SK-N-SH (cell line): ENCODE data around the gene INTS1. TPM values are rescaled to one million over a fixed set of nuclear protein-coding genes. Genes with fewer than 3 reads are reported as not detected.
A peak's percentile ranks its signal among the peaks of the same experiment; 100 is the strongest.

Experiments
- CTCF ChIA-PET: fragments of 300-600, 350-600 bp; formaldehyde crosslinking; extraction: SDS; loops from one replicate; lab custom pipeline; 2021; lab: Yijun Ruan, JAX
- POLR2A ChIA-PET: fragments of 350-600 bp; sonication (Branson Sonifier 250); formaldehyde crosslinking; extraction: SDS; loops from one replicate; lab custom pipeline; 2020; ENCODE audit warnings: antibody characterized with exemption, inconsistent platforms; lab: Yijun Ruan, JAX
- DNase-seq: peaks from one replicate; pipeline ENCODE4 v3.0.0; 2012
- H2AFZ ChIP-seq: fragments of 200-600 bp; sonication (generic); 2 replicates; pipeline ENCODE4 v1.8.1; 2016; ENCODE audit warnings: antibody characterized with exemption, mild to moderate bottlenecking, low read depth
- H3F3A ChIP-seq: fragments of 200-600 bp; sonication (generic); replicated peaks from 2 replicates; pipeline ENCODE3; 2016; ENCODE audit warnings: antibody characterized with exemption, mild to moderate bottlenecking; ENCODE audit not compliant: insufficient read depth
- H3K27ac ChIP-seq, 2 experiments: fragments of 200-500 bp in 1 of 2; fragments of 200-600 bp in 1 of 2; sonication (Bioruptor generic) in 1 of 2; sonication (generic), shearing (Covaris generic) in 1 of 2; 2 replicates each; pipeline versions ENCODE4 v1.5.1 to v1.6.1; 2014 to 2016; ENCODE audit warnings: low read depth in 2 of 2, inconsistent platforms in 1 of 2, low read length in 1 of 2, mild to moderate bottlenecking in 1 of 2, mixed read lengths in 1 of 2
- H3K27me3 ChIP-seq: fragments of 200-600 bp; sonication (generic), shearing (Covaris generic); 2 replicates; pipeline ENCODE4 v1.6.1; 2016; ENCODE audit warnings: mixed run types; ENCODE audit not compliant: insufficient read depth
- H3K36me3 ChIP-seq, 2 experiments: fragments of 200-500 bp in 1 of 2; fragments of 200-600 bp in 1 of 2; sonication (Bioruptor generic) in 1 of 2; sonication (generic) in 1 of 2; replicated peaks in 1 of 2; 2 replicates each; pipeline versions ENCODE3 to v1.5.1; 2014 to 2016; ENCODE audit warnings: low read length in 1 of 2, mild to moderate bottlenecking in 1 of 2; ENCODE audit not compliant: insufficient read depth in 2 of 2, control insufficient read depth in 1 of 2
- H3K4me1 ChIP-seq, 2 experiments: fragments of 200-500 bp in 1 of 2; fragments of 200-600 bp in 1 of 2; sonication (Bioruptor generic) in 1 of 2; sonication (generic), shearing (Covaris generic) in 1 of 2; 2 replicates each; pipeline versions ENCODE4 v1.5.1 to v1.6.1; 2014 to 2016; ENCODE audit warnings: low read depth in 1 of 2, low read length in 1 of 2, mixed run types in 1 of 2; ENCODE audit not compliant: insufficient read depth in 2 of 2, control insufficient read depth in 1 of 2
- H3K4me2 ChIP-seq: fragments of 200-600 bp; sonication (generic), shearing (Covaris generic); 2 replicates; pipeline ENCODE4 v1.6.1; 2017; ENCODE audit warnings: mixed run types
- H3K4me3 ChIP-seq, 2 experiments: fragments of 200-500 bp in 1 of 2; fragments of 200-600 bp in 1 of 2; sonication (Bioruptor generic) in 1 of 2; sonication (generic), shearing (Covaris generic) in 1 of 2; 2 replicates each; pipeline versions ENCODE4 v1.5.1 to v1.8.1; 2014 to 2016; ENCODE audit warnings: low read depth in 2 of 2, inconsistent platforms in 1 of 2, low read length in 1 of 2, mild to moderate bottlenecking in 1 of 2, mixed read lengths in 1 of 2, moderate library complexity in 1 of 2
- H3K79me2 ChIP-seq: fragments of 200-600 bp; sonication (generic); 2 replicates; pipeline ENCODE4 v1.8.1; 2017; ENCODE audit warnings: mild to moderate bottlenecking; ENCODE audit not compliant: insufficient read depth
- H3K9ac ChIP-seq: fragments of 200-600 bp; sonication (generic); 2 replicates; pipeline ENCODE4 v1.6.1; 2017; ENCODE audit warnings: mixed run types
- H3K9me2 ChIP-seq: fragments of 200-600 bp; sonication (generic); 2 replicates; pipeline ENCODE4 v1.6.1; 2017; ENCODE audit warnings: mixed run types
- H3K9me3 ChIP-seq: fragments of 200-600 bp; sonication (generic); 2 replicates; pipeline ENCODE4 v1.6.1; 2017; ENCODE audit warnings: mixed run types, mild to moderate bottlenecking, moderate library complexity
- H4K20me1 ChIP-seq: fragments of 200-600 bp; sonication (generic); 2 replicates; pipeline ENCODE4 v1.6.1; 2017; ENCODE audit warnings: mild to moderate bottlenecking, mixed run types; ENCODE audit not compliant: insufficient read depth
- EP300 ChIP-seq, 2 experiments: IDR thresholded peaks; 2 replicates each; pipeline versions ENCODE4 v1.4.0 to v1.6.1; 2012; ENCODE audit warnings: borderline replicate concordance in 1 of 2, low read depth in 1 of 2, low read length in 1 of 2
- EZH2phosphoT487 ChIP-seq: fragments of 200-600 bp; sonication (generic); IDR thresholded peaks from 2 replicates; pipeline ENCODE4 v1.6.1; 2017; ENCODE audit warnings: low read depth, mixed run types, mild to moderate bottlenecking, antibody characterized with exemption, moderate library complexity, borderline replicate concordance
- FOSL2 ChIP-seq: IDR thresholded peaks from 2 replicates; pipeline ENCODE4 v1.4.0; 2012; ENCODE audit warnings: low read depth, mild to moderate bottlenecking, moderate library complexity, borderline replicate concordance
- FOXJ3 ChIP-seq: sonication (generic); formaldehyde crosslinking; IDR thresholded peaks from 2 replicates; pipeline ENCODE4 v1.5.1; 2020; ENCODE audit warnings: mild to moderate bottlenecking, missing genetic modification reagents
- FOXM1 ChIP-seq: IDR thresholded peaks from 2 replicates; pipeline ENCODE4 v1.4.0; 2012; ENCODE audit warnings: low read depth, mild to moderate bottlenecking
- GABPA ChIP-seq: IDR thresholded peaks from 2 replicates; pipeline ENCODE4 v1.4.0; 2012; ENCODE audit warnings: low read depth, mild to moderate bottlenecking
- IRF3 ChIP-seq: fragments of 150-350 bp; IDR thresholded peaks from 2 replicates; pipeline ENCODE4 v1.6.1; 2016; ENCODE audit warnings: mild to moderate bottlenecking, low read depth, low read length
- JUND ChIP-seq: IDR thresholded peaks from 2 replicates; pipeline ENCODE4 v1.4.0; 2012
- MEF2A ChIP-seq: IDR thresholded peaks from 2 replicates; pipeline ENCODE4 v1.4.0; 2012; ENCODE audit warnings: low read depth, borderline replicate concordance
- NRF1 ChIP-seq: IDR thresholded peaks from 2 replicates; pipeline ENCODE4 v1.6.1; 2012; ENCODE audit warnings: low read depth, mild to moderate bottlenecking, low read length
- POLR2AphosphoS5 ChIP-seq: IDR thresholded peaks from 2 replicates; pipeline ENCODE4 v1.6.1; 2012; ENCODE audit warnings: low read depth, low read length
- RAD21 ChIP-seq: IDR thresholded peaks from 2 replicates; pipeline ENCODE4 v1.6.1; 2012; ENCODE audit warnings: mild to moderate bottlenecking, low read length
- RCOR1 ChIP-seq: fragments of 150-350 bp; IDR thresholded peaks from 2 replicates; pipeline ENCODE4 v1.6.1; 2017; ENCODE audit warnings: antibody characterized with exemption, low read length
- RXRA ChIP-seq: IDR thresholded peaks from 2 replicates; pipeline ENCODE4 v1.4.0; 2012; ENCODE audit warnings: low read depth, mild to moderate bottlenecking, borderline replicate concordance
- SIN3A ChIP-seq: IDR thresholded peaks from 2 replicates; pipeline ENCODE4 v1.6.1; 2012; ENCODE audit warnings: low read depth, mild to moderate bottlenecking, low read length, moderate library complexity, borderline replicate concordance
- SMC3 ChIP-seq: IDR thresholded peaks from 2 replicates; pipeline ENCODE4 v1.6.1; 2012; ENCODE audit warnings: low read depth, low read length, improper control_type of control experiment
- TEAD4 ChIP-seq: IDR thresholded peaks from 2 replicates; pipeline ENCODE4 v1.4.0; 2012; ENCODE audit warnings: mild to moderate bottlenecking, borderline replicate concordance; ENCODE audit not compliant: insufficient read depth
- USF2 ChIP-seq: fragments of 150-350 bp; IDR thresholded peaks from 2 replicates; pipeline ENCODE4 v1.6.1; 2017; ENCODE audit warnings: antibody characterized with exemption, low read length, low read depth, borderline replicate concordance
- ZBTB33 ChIP-seq: IDR thresholded peaks from 2 replicates; pipeline ENCODE4 v1.4.0; 2012; ENCODE audit warnings: low read depth, borderline replicate concordance
- WGBS: methylation state at CpG from one replicate; pipeline ENCODE4 v1.1.6; 2017; ENCODE audit warnings: low lambda C conversion rate; 5-methylcytosine and 5-hydroxymethylcytosine counted together
- polyA plus RNA-seq, 3 experiments: library from polyadenylated mRNA; depleted of rRNA; stranded (reverse); fragments of >200 nt; gene quantifications; 2 replicates each; pipeline ENCODE4 v1.2.3, GENCODE V29; 2012

The INTS1 gene
- polyA plus RNA-seq, 1 of the 3 experiments (the other 2 are of a cell fraction), result 48.1 TPM

GRCh38 chr7:1466524-1467271, 37.5 kb downstream of the INTS1 start:
- ChIA-PET POLR2A (interaction anchor here (0.6 to 1.2 kb wide), 2 partner anchors 9 to 32 kb away, joined by 3 to 4 read pairs; no protein-coding TSS in a partner anchor), CTCF (interaction anchor here (0.7 to 9.2 kb wide), 7 partner anchors 8 to 241 kb away, joined by 3 to 108 read pairs (median 3); no protein-coding TSS in a partner anchor)
- DNase-seq, result peak; percentile 86
- Histone ChIP-seq H3K36me3 (peaks cover 0 to 38% of the 10 kb centered on the region in 2 experiments), H3K9ac (no peak overlapping the region), H3F3A (peaks cover 16% of the 10 kb centered on the region), H3K79me2 (no peaks in the 10 kb centered on the region), H3K4me1 (peaks cover 0 to 20% of the 10 kb centered on the region in 2 experiments; a peak in 1 of 4 replicates), H4K20me1 (no peaks in the 10 kb centered on the region), H3K9me3 (no peaks in the 10 kb centered on the region), H3K4me2 (no peak overlapping the region), H2AFZ (no peak overlapping the region), H3K27me3 (no peaks in the 10 kb centered on the region), H3K9me2 (no peaks in the 10 kb centered on the region), H3K4me3 (no peak overlapping the region), H3K27ac (peak overlapping the region in 1 of 2 experiments; percentile 53; a peak in 1 of 4 replicates)
- TF ChIP-seq RAD21, result peak; percentile 25; the same call in 1 of the 2 replicates
- no peak for TF ChIP-seq MEF2A
- 41% methylated on average over 12 of the region's 17 CpGs for WGBS

- 40% methylated on average over 12 of the region's 12 CpGs for WGBS
Measured at GRCh38 chr7:1464694-1465093, 39.5 kb downstream of the INTS1 start.

More at GRCh38 chr7:1464694-1465093, 39.5 kb downstream of the INTS1 start:
- Histone ChIP-seq H3K79me2 (no peaks in the 10 kb centered on the region), H3K27me3 (no peaks in the 10 kb centered on the region), H3K36me3 (peaks cover 0 to 18% of the 10 kb centered on the region in 2 experiments), H3K9me2 (no peaks in the 10 kb centered on the region), H3F3A (peaks cover 23% of the 10 kb centered on the region), H4K20me1 (no peaks in the 10 kb centered on the region), H2AFZ (no peak overlapping the region), H3K9ac (no peak overlapping the region), H3K4me3 (no peak overlapping the region), H3K27ac (no peak overlapping the region), H3K9me3 (no peaks in the 10 kb centered on the region), H3K4me1 (peaks cover 10 to 34% of the 10 kb centered on the region in 2 experiments; a peak in 3 of 4 replicates), H3K4me2 (no peak overlapping the region)
- TF ChIP-seq FOXJ3 (no peak), FOSL2 (no peak), SMC3 (no peak), FOXM1 (no peak), ZBTB33 (no peak), RXRA (no peak), IRF3 (no peak), RCOR1 (no peak), EP300 (IDR thresholded peaks at IDR 0.05; ENCODE audit: borderline replicate concordance in 1 of 2, low read depth in 1 of 2, low read length in 1 of 2) (no peak), POLR2AphosphoS5 (no peak), NRF1 (no peak), SIN3A (no peak), RAD21 (no peak), TEAD4 (no peak), MEF2A (no peak), EZH2phosphoT487 (no peak), USF2 (no peak), GABPA (no peak), JUND (no peak)
- POLR2A ChIA-PET, result no interaction called here
- no peak for DNase-seq
- CTCF ChIA-PET, result interaction anchor here (1.4 to 9.2 kb wide), 2 partner anchors 10 to 33 kb away, joined by 3 to 108 read pairs; no protein-coding TSS in a partner anchor
